ENCODE results near the gene PKNOX2. TPM values are rescaled to one million over a fixed set of nuclear protein-coding genes. Genes with fewer than 3 reads are reported as not detected.

The PKNOX2 gene
- total RNA-seq, 1 experiment from 2014 or later: not detected

DNA sequence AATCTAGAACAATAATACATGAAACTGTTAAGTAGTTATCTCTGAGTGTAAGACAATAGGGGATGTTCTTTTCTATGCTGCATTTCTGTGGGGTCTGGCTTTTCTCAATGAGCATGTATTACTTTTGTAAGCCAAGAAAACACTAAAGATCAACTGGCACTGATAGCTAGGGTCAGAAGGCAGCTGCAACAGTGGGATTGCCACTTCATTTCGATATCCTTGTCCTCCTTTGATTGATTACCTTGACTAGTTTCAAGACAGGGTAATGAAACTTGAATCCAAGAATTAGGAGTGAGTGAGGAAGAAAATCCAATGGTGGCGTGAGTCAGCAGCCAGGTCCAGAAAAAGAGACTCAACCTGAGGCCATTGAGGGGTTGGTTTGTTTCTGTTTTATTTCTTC, 285.0 kb downstream of the PKNOX2 start:
- Histone ChIP-seq H3K4me3 (ENCODE audit: low read depth, low read length) (no peak overlapping the region), H3K36me3 (ENCODE audit: control insufficient read depth, insufficient read depth, low read length) (no peaks in the 10 kb centered on the region), H3K9me3 (no peaks in the 10 kb centered on the region; the same call in 1 of the 2 replicates), H3K27me3 (replicated peaks; ENCODE audit: control insufficient read depth, insufficient read depth, low read length) (no peaks in the 10 kb centered on the region), H3K4me1 (0 out of 2 replicates have a peak, but pooled peaks cover 3% of the 10 kb centered on the region)
- Mint-ChIP-seq H3K27ac (ENCODE audit: unreplicated experiment) (no peak overlapping the region), H3K4me3 (ENCODE audit: unreplicated experiment) (no peak overlapping the region), H3K4me1 (ENCODE audit: low read depth, unreplicated experiment) (peaks cover 7% of the 10 kb centered on the region), H3K27me3 (ENCODE audit: insufficient read depth, unreplicated experiment) (no peaks in the 10 kb centered on the region), H3K36me3 (ENCODE audit: insufficient read depth, unreplicated experiment) (no peaks in the 10 kb centered on the region), H3K9me3 (ENCODE audit: unreplicated experiment) (no peaks in the 10 kb centered on the region)
- CTCF ChIA-PET: no interaction called here
- no TSS peak for BruUV-seq (replicated peaks)
- POLR2A ChIA-PET: no interaction called here
- intact Hi-C loops (cut with micrococcal nuclease; ENCODE audit: unreplicated experiment): no loop called here
- DNase-seq: no peak
- TF ChIP-seq, protein P1, sequence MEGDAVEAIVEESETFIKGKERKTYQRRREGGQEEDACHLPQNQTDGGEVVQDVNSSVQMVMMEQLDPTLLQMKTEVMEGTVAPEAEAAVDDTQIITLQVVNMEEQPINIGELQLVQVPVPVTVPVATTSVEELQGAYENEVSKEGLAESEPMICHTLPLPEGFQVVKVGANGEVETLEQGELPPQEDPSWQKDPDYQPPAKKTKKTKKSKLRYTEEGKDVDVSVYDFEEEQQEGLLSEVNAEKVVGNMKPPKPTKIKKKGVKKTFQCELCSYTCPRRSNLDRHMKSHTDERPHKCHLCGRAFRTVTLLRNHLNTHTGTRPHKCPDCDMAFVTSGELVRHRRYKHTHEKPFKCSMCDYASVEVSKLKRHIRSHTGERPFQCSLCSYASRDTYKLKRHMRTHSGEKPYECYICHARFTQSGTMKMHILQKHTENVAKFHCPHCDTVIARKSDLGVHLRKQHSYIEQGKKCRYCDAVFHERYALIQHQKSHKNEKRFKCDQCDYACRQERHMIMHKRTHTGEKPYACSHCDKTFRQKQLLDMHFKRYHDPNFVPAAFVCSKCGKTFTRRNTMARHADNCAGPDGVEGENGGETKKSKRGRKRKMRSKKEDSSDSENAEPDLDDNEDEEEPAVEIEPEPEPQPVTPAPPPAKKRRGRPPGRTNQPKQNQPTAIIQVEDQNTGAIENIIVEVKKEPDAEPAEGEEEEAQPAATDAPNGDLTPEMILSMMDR (IDR thresholded peaks at IDR 0.05; ENCODE audit: insufficient read depth in 1 of 2, low read depth in 1 of 2, low read length in 1 of 2, severe bottlenecking in 1 of 2, unreplicated experiment in 1 of 2): no peak

DNA sequence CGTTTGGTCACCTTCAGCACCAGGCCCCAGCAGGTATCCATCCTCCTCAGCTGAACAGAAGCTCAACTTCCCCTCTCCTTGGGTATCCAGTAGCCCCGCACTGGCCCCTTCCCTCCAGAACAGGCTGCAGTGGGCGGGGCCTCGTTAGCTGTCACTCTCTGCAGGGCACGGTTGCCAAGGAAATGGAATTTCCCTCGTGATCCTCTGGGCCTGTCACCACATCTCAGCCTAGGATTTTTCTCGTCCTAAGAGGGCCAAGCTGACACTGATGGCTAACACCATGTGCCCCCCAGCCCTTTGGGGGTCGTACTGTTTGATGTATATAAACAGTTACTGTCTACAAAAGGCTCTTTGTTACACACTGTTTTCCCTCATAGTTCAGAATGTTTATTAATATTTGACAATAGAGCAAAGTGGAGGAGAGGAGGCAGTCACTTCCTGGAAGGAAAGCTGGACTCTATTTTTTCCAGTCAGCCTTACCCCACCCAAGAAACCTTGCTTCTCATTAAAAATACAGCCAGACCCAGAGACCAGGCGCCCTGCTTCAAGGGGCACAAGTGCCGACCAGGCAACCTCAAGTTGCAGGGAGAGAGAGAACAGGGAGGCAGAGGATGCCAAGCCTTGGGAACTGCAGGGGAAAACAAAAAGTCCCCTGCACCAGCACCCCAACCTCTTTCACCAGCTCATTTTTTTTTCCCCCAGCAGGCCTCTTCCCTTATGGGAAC, 287.0 kb downstream of the PKNOX2 start:
- H3K4me3 Mint-ChIP-seq (ENCODE audit: unreplicated experiment): no peak overlapping the region
- TF ChIP-seq, protein P1 (IDR thresholded peaks at IDR 0.05; ENCODE audit: insufficient read depth in 1 of 2, low read depth in 1 of 2, low read length in 1 of 2, severe bottlenecking in 1 of 2, unreplicated experiment in 1 of 2): no peak
- no peaks in the 10 kb centered on the region for H3K4me1 Mint-ChIP-seq (ENCODE audit: low read depth, unreplicated experiment)
- intact Hi-C loops (cut with micrococcal nuclease; ENCODE audit: unreplicated experiment): no loop called here
- POLR2A ChIA-PET: interaction anchor here (0.5 kb wide), 1 partner anchor 228 kb away, joined by 3 read pairs; no protein-coding TSS in a partner anchor
- no peak overlapping the region for H3K4me3 ChIP-seq (ENCODE audit: low read depth, low read length)
- H3K36me3 Mint-ChIP-seq (ENCODE audit: insufficient read depth, unreplicated experiment): no peaks in the 10 kb centered on the region
- H3K9me3 ChIP-seq: no peaks in the 10 kb centered on the region; the same call in 1 of the 2 replicates
- BruUV-seq (replicated peaks): no TSS peak
- H3K27ac Mint-ChIP-seq (ENCODE audit: unreplicated experiment): no peak overlapping the region
- CTCF ChIA-PET: interaction anchor here (0.6 to 1.2 kb wide), 3 partner anchors 106 to 827 kb away, joined by 3 to 4 read pairs (median 4); no protein-coding TSS in a partner anchor
- no peaks in the 10 kb centered on the region for H3K27me3 ChIP-seq (replicated peaks; ENCODE audit: control insufficient read depth, insufficient read depth, low read length)
- H3K9me3 Mint-ChIP-seq (ENCODE audit: unreplicated experiment): no peaks in the 10 kb centered on the region
- H3K4me1 ChIP-seq: no peaks in the 10 kb centered on the region
- peaks cover 3% of the 10 kb centered on the region for H3K27me3 Mint-ChIP-seq (ENCODE audit: insufficient read depth, unreplicated experiment)
- DNase-seq: peak in 1 of 2 experiments; percentile 41
- H3K36me3 ChIP-seq (ENCODE audit: control insufficient read depth, insufficient read depth, low read length): no peaks in the 10 kb centered on the region

DNA sequence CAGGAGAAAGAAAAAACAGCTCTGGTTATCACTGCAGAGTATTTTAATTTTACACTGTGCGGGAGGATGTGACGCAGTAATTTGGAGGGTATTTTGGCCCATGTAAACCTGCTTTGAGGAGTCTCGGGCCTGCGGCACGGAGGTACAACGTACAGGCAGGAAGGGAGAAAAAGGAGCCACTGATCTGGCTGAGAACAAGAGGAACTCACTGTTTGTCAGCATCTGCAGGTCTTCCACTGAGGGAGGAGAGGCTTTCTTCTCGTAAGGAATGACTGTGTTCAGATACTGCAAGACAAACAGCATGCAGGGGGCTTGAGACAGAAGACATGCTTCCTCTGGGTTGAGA, 287.5 kb downstream of the PKNOX2 start:
- no peaks in the 10 kb centered on the region for H3K36me3 Mint-ChIP-seq (ENCODE audit: insufficient read depth, unreplicated experiment)
- ChIA-PET POLR2A (no interaction called here), CTCF (interaction anchor here (0.6 to 1.2 kb wide), 5 partner anchors 20 to 827 kb away, joined by 3 to 4 read pairs (median 3); no protein-coding TSS in a partner anchor)
- Histone ChIP-seq H3K4me3 (ENCODE audit: low read depth, low read length) (no peak overlapping the region), H3K36me3 (ENCODE audit: control insufficient read depth, insufficient read depth, low read length) (no peaks in the 10 kb centered on the region), H3K9me3 (no peaks in the 10 kb centered on the region; the same call in 1 of the 2 replicates), H3K4me1 (no peaks in the 10 kb centered on the region), H3K27me3 (replicated peaks; ENCODE audit: control insufficient read depth, insufficient read depth, low read length) (no peaks in the 10 kb centered on the region)
- intact Hi-C loops (cut with micrococcal nuclease; ENCODE audit: unreplicated experiment): no loop called here
- no peaks in the 10 kb centered on the region for H3K9me3 Mint-ChIP-seq (ENCODE audit: unreplicated experiment)
- H3K4me3 Mint-ChIP-seq (ENCODE audit: unreplicated experiment): no peak overlapping the region
- TF ChIP-seq, protein P1 (IDR thresholded peaks at IDR 0.05; ENCODE audit: insufficient read depth in 1 of 2, low read depth in 1 of 2, low read length in 1 of 2, severe bottlenecking in 1 of 2, unreplicated experiment in 1 of 2): no peak
- no peaks in the 10 kb centered on the region for H3K4me1 Mint-ChIP-seq (ENCODE audit: low read depth, unreplicated experiment)
- no peak for DNase-seq
- peaks cover 3% of the 10 kb centered on the region for H3K27me3 Mint-ChIP-seq (ENCODE audit: insufficient read depth, unreplicated experiment)
- no peak overlapping the region for H3K27ac Mint-ChIP-seq (ENCODE audit: unreplicated experiment)
- BruUV-seq (replicated peaks): no TSS peak

All from Caco-2 (cell line).